Fibroblast of lung (primary cell): Measurements from ENCODE around the gene C16orf74. TPM values are rescaled to one million over a fixed set of nuclear protein-coding genes. Genes with fewer than 3 reads are reported as not detected.

ENCODE experiments used
- DNase-seq, 2 donors: peaks; one replicate each; pipeline versions ENCODE4 v3.0.0 to v3.0.0-alpha.2; 2010; ENCODE audit warnings: low read depth in 2 of 2
- H2AFZ ChIP-seq: 2 replicates; pipeline ENCODE4 v1.5.1; 2012; ENCODE audit warnings: low read length, control low read depth, inconsistent platforms
- H3K27ac ChIP-seq: 2 replicates; pipeline ENCODE4 v1.5.1; 2011; ENCODE audit warnings: low read length, control low read depth; ENCODE audit not compliant: insufficient read depth
- H3K27me3 ChIP-seq: 2 replicates; pipeline ENCODE4 v1.5.1; 2011; ENCODE audit warnings: mild to moderate bottlenecking, low read length; ENCODE audit not compliant: control insufficient read depth, insufficient read depth
- H3K36me3 ChIP-seq: 2 replicates; pipeline ENCODE4 v1.5.1; 2011; ENCODE audit warnings: low read length; ENCODE audit not compliant: control insufficient read depth, insufficient read depth
- H3K4me1 ChIP-seq: 2 replicates; pipeline ENCODE4 v1.5.1; 2011; ENCODE audit warnings: low read length; ENCODE audit not compliant: control insufficient read depth, insufficient read depth; ENCODE audit errors: extremely low read depth
- H3K4me2 ChIP-seq: 2 replicates; pipeline ENCODE4 v1.5.1; 2011; ENCODE audit warnings: low read length, control low read depth; ENCODE audit not compliant: insufficient read depth; ENCODE audit errors: extremely low read depth
- H3K4me3 ChIP-seq, 4 experiments: fragments of 200-600 bp in 1 of 4; sonication (generic) in 1 of 4; replicated peaks in 1 of 4; 2 replicates each; pipeline ENCODE4 v1.5.1; 2011 to 2016; ENCODE audit warnings: low read length in 4 of 4, low read depth in 3 of 4, mild to moderate bottlenecking in 3 of 4, control low read depth in 2 of 4, inconsistent platforms in 1 of 4, mixed read lengths in 1 of 4; ENCODE audit not compliant: insufficient read depth in 1 of 4; ENCODE audit errors: control extremely low read depth in 1 of 4
- H3K79me2 ChIP-seq: 2 replicates; pipeline ENCODE4 v1.5.1; 2012; ENCODE audit warnings: mild to moderate bottlenecking, low read length, inconsistent platforms; ENCODE audit not compliant: control insufficient read depth, insufficient read depth
- H3K9ac ChIP-seq: 2 replicates; pipeline ENCODE4 v1.5.1; 2011; ENCODE audit warnings: mild to moderate bottlenecking, low read length, control low read depth; ENCODE audit not compliant: insufficient read depth
- H3K9me3 ChIP-seq: 2 replicates; pipeline ENCODE4 v1.5.1; 2012; ENCODE audit warnings: low read depth, low read length; ENCODE audit not compliant: control insufficient read depth, insufficient read depth
- H4K20me1 ChIP-seq: 2 replicates; pipeline ENCODE4 v1.5.1; 2011; ENCODE audit warnings: low read length; ENCODE audit not compliant: control insufficient read depth, insufficient read depth; ENCODE audit errors: extremely low read depth
- EZH2 ChIP-seq: IDR thresholded peaks from 2 replicates; pipeline ENCODE4 v1.5.1; 2012; ENCODE audit warnings: low read length, control low read depth, mild to moderate bottlenecking; ENCODE audit errors: missing control alignments
- polyA plus RNA-seq, 2 donors: library from polyadenylated mRNA; depleted of rRNA in 1 of 2; stranded (reverse) in 1 of 2; unstranded in 1 of 2; fragments of >200 nt; gene quantifications; 2 replicates each; pipeline ENCODE4 v1.2.1, GENCODE V29; 2011 to 2012; ENCODE audit warnings: missing spikeins in 1 of 2
- total RNA-seq: library from RNA; depleted of rRNA; stranded (reverse); fragments of >200 nt; gene quantifications from 2 replicates; pipeline ENCODE4 v1.2.1, GENCODE V29; 2014
- TF ChIP-seq, protein P1 (sequence below), 2 donors: IDR thresholded peaks in 1 of 2; conservative IDR thresholded peaks in 1 of 2; 1 replicate in 1 of 2; 2 replicates in 1 of 2; pipeline ENCODE4 v1.5.1; 2011 to 2012; ENCODE audit warnings: low read length in 2 of 2, control low read depth in 1 of 2, inconsistent platforms in 1 of 2, low read depth in 1 of 2, mild to moderate bottlenecking in 1 of 2

The C16orf74 gene
- total and polyA plus RNA-seq, 2 donors (not counting 1 experiment from before 2014, with no cell fraction given): 4.6 to 6.4 TPM

DNA sequence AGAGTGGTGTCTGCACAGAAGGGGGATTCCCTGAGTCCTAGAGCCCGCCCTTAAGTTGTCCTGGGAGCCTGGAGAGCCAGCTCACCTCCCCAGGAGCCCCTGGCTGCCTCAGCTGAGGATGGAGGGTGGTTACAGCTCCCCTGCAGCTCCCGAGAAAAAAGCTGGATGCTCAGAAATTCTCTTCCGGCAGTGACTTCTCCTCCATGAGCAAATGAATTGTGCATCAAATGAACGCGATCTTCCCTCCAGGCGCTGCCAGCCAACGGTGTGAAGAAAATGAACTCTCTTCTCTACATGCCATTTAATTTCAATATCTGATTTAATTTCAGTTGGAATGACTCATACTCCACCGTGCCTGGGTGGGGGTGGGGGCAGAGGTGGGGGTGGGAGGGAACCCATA, 14.3 kb upstream of the C16orf74 start:
- Histone ChIP-seq H3K9me3 (no peaks in the 10 kb centered on the region), H3K9ac (no peak overlapping the region), H2AFZ (no peak overlapping the region), H3K4me3 (no peak overlapping the region), H4K20me1 (no peaks in the 10 kb centered on the region), H3K36me3 (no peaks in the 10 kb centered on the region), H3K27ac (no peak overlapping the region), H3K79me2 (no peaks in the 10 kb centered on the region), H3K27me3 (no peaks in the 10 kb centered on the region), H3K4me1 (peaks cover 9% of the 10 kb centered on the region), H3K4me2 (no peak overlapping the region)
- no peak for DNase-seq
- TF ChIP-seq, protein P1, sequence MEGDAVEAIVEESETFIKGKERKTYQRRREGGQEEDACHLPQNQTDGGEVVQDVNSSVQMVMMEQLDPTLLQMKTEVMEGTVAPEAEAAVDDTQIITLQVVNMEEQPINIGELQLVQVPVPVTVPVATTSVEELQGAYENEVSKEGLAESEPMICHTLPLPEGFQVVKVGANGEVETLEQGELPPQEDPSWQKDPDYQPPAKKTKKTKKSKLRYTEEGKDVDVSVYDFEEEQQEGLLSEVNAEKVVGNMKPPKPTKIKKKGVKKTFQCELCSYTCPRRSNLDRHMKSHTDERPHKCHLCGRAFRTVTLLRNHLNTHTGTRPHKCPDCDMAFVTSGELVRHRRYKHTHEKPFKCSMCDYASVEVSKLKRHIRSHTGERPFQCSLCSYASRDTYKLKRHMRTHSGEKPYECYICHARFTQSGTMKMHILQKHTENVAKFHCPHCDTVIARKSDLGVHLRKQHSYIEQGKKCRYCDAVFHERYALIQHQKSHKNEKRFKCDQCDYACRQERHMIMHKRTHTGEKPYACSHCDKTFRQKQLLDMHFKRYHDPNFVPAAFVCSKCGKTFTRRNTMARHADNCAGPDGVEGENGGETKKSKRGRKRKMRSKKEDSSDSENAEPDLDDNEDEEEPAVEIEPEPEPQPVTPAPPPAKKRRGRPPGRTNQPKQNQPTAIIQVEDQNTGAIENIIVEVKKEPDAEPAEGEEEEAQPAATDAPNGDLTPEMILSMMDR (conservative IDR thresholded peaks at IDR 0.05 in 1 of 2, IDR thresholded peaks at IDR 0.05 in 1 of 2; ENCODE audit: low read depth in 1 of 2, low read length in 2 of 2): no peak
- TF ChIP-seq EZH2: no peak

DNA sequence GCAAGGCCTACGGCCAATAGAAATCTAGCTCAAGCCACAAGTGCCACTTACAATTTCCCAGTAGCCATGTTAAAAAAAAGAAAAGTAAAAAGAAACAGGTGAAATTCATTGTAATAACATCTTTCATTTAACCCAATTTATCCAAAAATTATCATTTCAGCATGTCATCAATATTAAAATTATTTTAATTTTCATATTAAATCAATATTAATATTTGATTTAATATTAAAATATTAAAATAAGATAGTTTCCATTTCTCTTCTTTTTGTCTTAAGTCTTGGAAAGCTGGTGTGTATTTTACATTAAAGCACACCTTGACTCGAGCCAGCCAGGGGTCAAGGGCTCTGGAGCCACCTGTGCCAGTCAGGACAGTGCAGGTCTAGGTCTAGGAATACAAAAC, 12.7 kb upstream of the C16orf74 start:
- peaks cover 9% of the 10 kb centered on the region for H3K4me1 ChIP-seq
- TF ChIP-seq, protein P1 (conservative IDR thresholded peaks at IDR 0.05 in 1 of 2, IDR thresholded peaks at IDR 0.05 in 1 of 2; ENCODE audit: low read depth in 1 of 2, low read length in 2 of 2): no peak
- no peak overlapping the region for H3K4me2 ChIP-seq
- H4K20me1 ChIP-seq: no peaks in the 10 kb centered on the region
- H3K4me3 ChIP-seq: no peak overlapping the region
- no peaks in the 10 kb centered on the region for H3K79me2 ChIP-seq
- H2AFZ ChIP-seq: no peak overlapping the region
- no peaks in the 10 kb centered on the region for H3K36me3 ChIP-seq
- H3K27ac ChIP-seq: no peak overlapping the region
- DNase-seq: no peak
- H3K9ac ChIP-seq: no peak overlapping the region
- H3K27me3 ChIP-seq: no peaks in the 10 kb centered on the region
- no peaks in the 10 kb centered on the region for H3K9me3 ChIP-seq

DNA sequence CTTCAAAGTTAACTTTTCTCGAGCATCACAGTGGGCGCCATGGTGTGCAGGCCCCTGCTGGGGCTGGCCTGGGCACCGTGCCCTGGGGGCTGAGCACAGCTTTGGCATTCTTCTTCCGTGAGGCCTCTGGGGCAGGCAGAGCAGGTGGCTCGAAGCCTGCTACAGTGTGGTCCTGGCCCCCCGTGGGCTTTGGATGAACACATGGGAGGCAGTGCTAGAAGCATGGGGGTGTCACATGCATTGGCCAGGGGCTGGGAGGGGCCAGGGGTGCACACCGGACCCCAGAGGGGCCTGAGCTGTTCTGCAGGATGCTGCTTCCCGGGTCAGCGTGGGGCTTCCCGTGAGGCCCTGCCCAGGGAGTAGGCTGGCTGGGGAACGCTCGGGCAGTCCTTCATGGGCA, 12.1 kb upstream of the C16orf74 start:
- TF ChIP-seq EZH2: no peak
- TF ChIP-seq, protein P1 (conservative IDR thresholded peaks at IDR 0.05 in 1 of 2, IDR thresholded peaks at IDR 0.05 in 1 of 2; ENCODE audit: low read depth in 1 of 2, low read length in 2 of 2): no peak

More for the DNA sequence above, 12.1 kb upstream of the C16orf74 start:
- no peak overlapping the region for H3K9ac ChIP-seq
- peaks cover 10% of the 10 kb centered on the region for H3K4me1 ChIP-seq
- H3K9me3 ChIP-seq: no peaks in the 10 kb centered on the region
- no peak overlapping the region for H3K27ac ChIP-seq
- no peaks in the 10 kb centered on the region for H3K79me2 ChIP-seq
- no peak overlapping the region for H3K4me2 ChIP-seq
- no peak for DNase-seq
- no peak overlapping the region for H2AFZ ChIP-seq
- no peak overlapping the region for H3K4me3 ChIP-seq
- no peaks in the 10 kb centered on the region for H3K36me3 ChIP-seq
- H4K20me1 ChIP-seq: no peaks in the 10 kb centered on the region
- no peaks in the 10 kb centered on the region for H3K27me3 ChIP-seq
